GM19023 (cell line): Measurements from ENCODE around the gene VPS11.

Source experiments
- ATAC-seq: cut with Tn5 transposase; IDR thresholded peaks from one replicate; pipeline ENCODE4 v1.9.1; 2021; ENCODE audit warnings: mild to moderate bottlenecking, moderate library complexity; ENCODE audit not compliant: unreplicated experiment

Gene VPS11

DNA sequence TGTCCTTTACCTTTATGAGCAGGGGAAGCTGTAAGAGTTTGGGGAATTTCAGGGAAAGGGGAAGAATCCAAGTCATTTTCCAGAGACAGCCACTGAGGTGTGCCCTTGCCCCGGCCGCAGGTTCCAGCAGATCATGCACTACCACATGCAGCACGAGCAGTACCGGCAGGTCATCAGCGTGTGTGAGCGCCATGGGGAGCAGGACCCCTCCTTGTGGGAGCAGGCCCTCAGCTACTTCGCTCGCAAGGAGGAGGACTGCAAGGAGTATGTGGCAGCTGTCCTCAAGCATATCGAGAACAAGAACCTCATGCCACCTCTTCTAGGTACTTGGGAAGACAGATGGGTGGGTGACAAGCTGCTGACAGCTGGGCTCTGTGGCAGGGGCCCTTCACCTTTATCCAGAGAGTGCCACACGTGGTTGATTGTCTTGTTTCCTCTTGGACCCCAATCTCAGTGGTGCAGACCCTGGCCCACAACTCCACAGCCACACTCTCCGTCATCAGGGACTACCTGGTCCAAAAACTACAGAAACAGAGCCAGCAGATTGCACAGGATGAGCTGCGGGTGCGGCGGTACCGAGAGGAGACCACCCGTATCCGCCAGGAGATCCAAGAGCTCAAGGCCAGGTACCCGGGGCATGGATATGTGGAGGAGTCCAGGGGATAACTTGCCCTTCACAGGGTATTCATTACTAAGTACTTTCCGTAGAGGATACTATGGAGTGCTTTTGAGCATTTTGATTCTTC, 11.2 kb downstream of the VPS11 start:
- no peak for ATAC-seq

- no peak for ATAC-seq
Measured at GRCh38 chr11:119081682-119082260, 14.2 kb downstream of the VPS11 start.

- peak; percentile 89 for ATAC-seq
Measured at GRCh38 chr11:119084663-119085436, 17.2 kb downstream of the VPS11 start, which contains the start of gene HMBS. HMBS (plus strand) TSS chr11:119084881; CDS start chr11:119085034, 153 bp downstream.

DNA sequence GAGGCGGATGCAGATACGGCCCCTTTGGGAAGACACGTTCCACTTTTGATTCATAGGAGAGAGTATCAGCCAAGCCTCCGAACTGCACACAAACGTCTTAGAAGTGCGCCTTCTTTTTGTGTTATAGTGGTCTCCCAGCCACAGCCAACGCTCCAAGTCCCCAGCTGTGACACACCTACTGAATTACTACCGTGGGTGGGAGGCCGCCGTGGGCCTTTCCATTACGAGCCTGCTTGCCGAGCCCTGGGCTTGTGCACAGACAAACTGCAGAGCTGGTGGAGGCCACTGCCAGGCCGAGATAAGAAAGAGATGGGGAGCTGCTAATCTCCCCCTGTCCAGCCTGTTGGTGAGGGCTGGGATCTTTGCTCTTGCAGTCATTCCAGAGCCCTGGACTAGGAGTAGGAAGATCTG, 17.8 kb downstream of the VPS11 start:
- ATAC-seq = no peak

GRCh38 chr11:119087123-119087522, 19.5 kb downstream of the VPS11 start:
- no peak for ATAC-seq

DNA sequence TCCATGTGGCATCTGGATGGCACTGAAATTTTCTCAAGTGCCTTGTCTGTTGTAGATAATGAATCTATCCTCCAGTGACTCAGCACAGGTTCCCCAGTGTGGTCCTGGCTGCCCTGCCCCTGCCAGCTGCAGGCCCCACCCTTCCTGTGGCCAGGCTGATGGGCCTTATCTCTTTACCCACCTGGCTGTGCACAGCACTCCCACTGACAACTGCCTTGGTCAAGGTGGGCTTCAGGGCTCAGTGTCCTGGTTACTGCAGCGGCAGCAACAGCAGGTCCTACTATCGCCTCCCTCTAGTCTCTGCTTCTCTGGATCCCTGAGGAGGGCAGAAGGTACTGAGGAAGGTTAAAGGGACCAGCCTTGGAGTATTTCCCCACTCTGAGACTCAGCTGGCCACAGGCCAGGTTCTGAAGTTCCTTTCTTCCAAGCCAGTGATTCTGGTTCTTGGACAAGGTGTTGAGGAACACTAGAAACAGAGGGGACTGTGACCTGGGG, 20.2 kb downstream of the VPS11 start:
- no peak for ATAC-seq

DNA sequence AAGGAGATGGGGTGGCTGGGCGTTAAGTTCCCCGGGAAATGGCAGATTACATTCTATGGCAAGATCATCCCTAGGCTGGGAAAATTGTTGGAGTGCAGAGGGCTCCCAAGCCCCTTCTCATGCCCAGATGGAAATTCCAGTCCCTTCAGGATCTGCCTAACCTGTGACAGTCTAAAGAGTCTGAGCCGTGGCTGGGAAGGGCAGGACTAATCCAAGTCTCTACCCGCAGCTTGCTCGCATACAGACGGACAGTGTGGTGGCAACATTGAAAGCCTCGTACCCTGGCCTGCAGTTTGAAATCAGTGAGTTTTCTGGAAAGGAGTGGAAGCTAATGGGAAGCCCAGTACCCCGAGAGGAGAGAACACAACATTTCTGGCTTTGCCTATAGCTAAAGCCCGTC, 20.8 kb downstream of the VPS11 start:
- ATAC-seq = no peak

- no peak for ATAC-seq
Measured at GRCh38 chr11:119089319-119089718, 21.7 kb downstream of the VPS11 start.

DNA sequence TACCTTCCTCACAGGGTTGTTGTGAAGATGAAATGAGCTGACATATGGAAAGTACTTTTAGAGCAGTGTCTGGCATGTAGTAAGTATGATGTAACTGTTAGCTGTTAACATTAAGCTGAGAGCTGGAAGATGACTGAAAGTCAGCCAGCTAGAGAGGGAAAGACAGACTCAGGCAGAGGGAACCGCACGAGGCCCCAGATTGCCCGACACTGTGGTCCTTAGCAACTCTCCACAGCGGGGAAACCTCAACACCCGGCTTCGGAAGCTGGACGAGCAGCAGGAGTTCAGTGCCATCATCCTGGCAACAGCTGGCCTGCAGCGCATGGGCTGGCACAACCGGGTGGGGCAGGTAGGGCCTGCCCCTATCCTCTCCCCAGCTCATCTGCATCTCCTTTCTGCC, 23.6 kb downstream of the VPS11 start:
- no peak for ATAC-seq

- no peak for ATAC-seq
Measured at GRCh38 chr11:119091966-119092879, 24.6 kb downstream of the VPS11 start.

GRCh38 chr11:119092880-119093842, 25.5 kb downstream of the VPS11 start:
- ATAC-seq = no peak

DNA sequence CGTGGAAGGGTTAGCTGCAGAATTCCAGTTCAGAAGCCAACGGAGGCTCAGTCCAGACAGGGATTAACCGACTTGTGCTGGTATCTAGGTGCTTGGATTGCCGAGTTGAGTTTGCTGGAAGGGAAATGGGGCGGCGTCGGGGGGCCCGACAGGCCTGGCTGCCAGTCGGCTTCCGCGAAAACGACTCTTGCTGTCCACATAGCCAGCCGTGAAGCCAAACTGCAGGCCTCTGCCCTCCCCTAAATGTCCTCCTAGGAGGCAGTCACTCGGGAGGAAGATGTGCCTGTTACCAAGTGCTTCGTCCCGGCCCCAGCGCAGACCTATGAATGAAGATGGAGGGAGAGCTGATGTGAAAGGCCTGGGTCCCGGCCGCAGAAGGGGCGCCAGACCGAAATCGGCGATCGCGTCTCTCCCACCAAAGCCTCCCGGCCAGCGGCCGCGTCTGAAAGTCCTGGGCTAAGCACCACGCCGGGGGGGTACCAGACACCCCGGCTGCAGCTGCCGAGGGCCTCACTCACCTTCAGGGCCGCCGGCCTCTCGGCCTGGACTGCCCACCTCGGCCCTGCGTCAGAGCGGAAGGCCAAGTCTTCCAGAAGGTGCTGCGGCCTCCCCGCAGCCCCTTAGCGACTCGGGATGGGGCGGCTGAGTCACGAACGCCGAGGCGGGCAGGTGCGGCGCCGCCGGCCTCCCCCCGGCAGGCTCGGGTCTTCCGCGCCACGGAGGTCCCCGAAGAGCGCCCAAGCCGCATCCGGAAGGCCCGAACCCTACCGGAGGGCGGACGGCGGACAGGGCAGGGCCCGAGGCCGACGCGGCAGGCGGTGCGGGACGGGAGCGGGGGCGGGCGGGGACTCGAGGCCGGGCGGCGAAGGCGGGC, 26.6 kb downstream of the VPS11 start:
- peak; percentile 9 for ATAC-seq

GRCh38 chr11:119094816-119095065, 27.1 kb downstream of the VPS11 start:
- ATAC-seq = peak; percentile 45

DNA sequence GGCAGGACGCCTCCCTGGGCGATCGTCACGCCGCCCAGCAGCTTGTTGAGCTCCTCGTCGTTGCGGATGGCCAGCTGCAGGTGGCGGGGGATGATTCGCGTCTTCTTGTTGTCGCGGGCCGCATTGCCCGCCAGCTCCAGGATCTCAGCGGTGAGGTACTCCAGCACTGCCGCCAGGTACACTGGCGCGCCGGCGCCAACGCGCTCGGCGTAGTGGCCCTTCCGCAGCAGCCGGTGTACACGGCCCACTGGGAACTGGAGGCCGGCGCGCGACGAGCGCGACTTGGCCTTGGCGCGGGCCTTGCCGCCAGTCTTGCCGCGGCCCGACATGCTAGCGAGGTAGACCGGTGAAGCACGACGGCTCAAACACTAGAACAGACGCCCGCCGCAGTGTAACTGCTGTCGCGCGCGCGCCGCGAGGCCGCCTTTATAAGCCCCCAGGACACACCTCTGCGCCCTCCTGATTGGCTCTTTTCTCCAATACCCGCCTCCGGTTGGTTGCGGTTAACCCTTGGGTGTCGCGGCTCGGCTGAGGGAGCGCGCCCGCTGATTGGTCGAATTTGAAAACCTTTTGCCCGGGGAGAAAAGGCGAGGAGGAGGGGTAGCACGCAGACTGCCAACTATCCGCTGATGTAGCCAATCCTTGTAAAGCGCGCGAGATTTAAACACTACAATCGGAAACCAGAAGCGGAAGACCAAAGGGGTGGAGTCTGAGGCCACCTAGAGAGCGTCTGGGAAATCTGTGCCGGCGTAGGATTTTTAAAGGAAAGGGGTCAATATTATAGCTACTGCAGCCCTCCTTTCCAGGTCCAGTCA, 27.7 kb downstream of the VPS11 start:
- peak; percentile 85 for ATAC-seq

GRCh38 chr11:119099711-119100110, 32.1 kb downstream of the VPS11 start:
- ATAC-seq = no peak

- no peak for ATAC-seq
Measured at GRCh38 chr11:119100246-119100970, 32.8 kb downstream of the VPS11 start.
